Natural killer cell (primary cell): ENCODE results near the gene NAA15. TPM values are rescaled to one million over a fixed set of nuclear protein-coding genes. Genes with fewer than 3 reads are reported as not detected.

Experiments
- ATAC-seq, 3 donors: fragments of 150-1000 bp in 2 of 3; fragments of 200-7000 bp in 1 of 3; cut with Tn5 transposase; 1 replicate in 1 of 3; 2 replicates in 2 of 3; pipeline ENCODE4 v1.10.0; 2021; ENCODE audit warnings: mild to moderate bottlenecking in 2 of 3, moderate library complexity in 2 of 3
- DNase-seq, 2 donors: peaks; one replicate each; pipeline versions ENCODE4 v3.0.0 to v3.0.0-alpha.2; 2013 to 2021; ENCODE audit warnings: mixed read lengths in 1 of 2
- H3K27ac ChIP-seq: one replicate; pipeline ENCODE4 v1.5.1; 2013; ENCODE audit warnings: mild to moderate bottlenecking, low read length
- H3K27me3 ChIP-seq: one replicate; pipeline ENCODE4 v1.6.1; 2013; ENCODE audit warnings: low read length; ENCODE audit not compliant: control insufficient read depth, insufficient read depth
- H3K36me3 ChIP-seq: one replicate; pipeline ENCODE4 v1.6.1; 2013; ENCODE audit warnings: low read length; ENCODE audit not compliant: control insufficient read depth, insufficient read depth
- H3K4me1 ChIP-seq: one replicate; pipeline ENCODE4 v1.6.1; 2013; ENCODE audit warnings: low read length; ENCODE audit not compliant: control insufficient read depth, insufficient read depth
- H3K4me3 ChIP-seq: one replicate; pipeline ENCODE4 v1.5.1; 2013; ENCODE audit warnings: low read length
- H3K9me3 ChIP-seq: one replicate; pipeline ENCODE4 v1.6.1; 2013; ENCODE audit warnings: low read length; ENCODE audit not compliant: control insufficient read depth, insufficient read depth
- H3K27ac Mint-ChIP-seq, 2 donors: one replicate each; pipeline ENCODE4 v1.8.0; 2022; ENCODE audit warnings: mild to moderate bottlenecking in 2 of 2, mixed read lengths in 2 of 2, moderate library complexity in 1 of 2
- H3K27me3 Mint-ChIP-seq, 2 donors: one replicate each; pipeline ENCODE4 v1.8.0; 2022; ENCODE audit warnings: low read depth in 2 of 2, mixed read lengths in 2 of 2
- H3K36me3 Mint-ChIP-seq: one replicate; pipeline ENCODE4 v1.8.0; 2022; ENCODE audit warnings: mixed read lengths
- H3K4me1 Mint-ChIP-seq, 2 donors: one replicate each; pipeline ENCODE4 v1.8.0; 2022; ENCODE audit warnings: mixed read lengths in 2 of 2
- H3K4me3 Mint-ChIP-seq: one replicate; pipeline ENCODE4 v1.8.0; 2022; ENCODE audit warnings: mild to moderate bottlenecking, moderate library complexity, mixed read lengths
- H3K9me3 Mint-ChIP-seq, 2 donors: one replicate each; pipeline ENCODE4 v1.8.0; 2022; ENCODE audit warnings: mixed read lengths in 2 of 2
- WGBS: methylation state at CpG from one replicate; pipeline ENCODE4 v1.1.7; 2013; ENCODE audit warnings: missing lambda C conversion rate; ENCODE audit not compliant: insufficient coverage; 5-methylcytosine and 5-hydroxymethylcytosine counted together
- intact Hi-C: fragments of 100-400 bp; cut with micrococcal nuclease; formaldehyde crosslinking; loops from one replicate; pipeline ENCODE4 v1.14.2; 2022
- total RNA-seq, 4 donors: library from RNA; stranded (reverse); fragments of 120-200 nt in 1 of 4; gene quantifications; one replicate each; pipeline versions ENCODE4 v1.2.3 to v1.2.4, GENCODE V29; 2013 to 2022
- TF ChIP-seq, protein P1 (sequence below): fragments of 200-600 bp; IDR thresholded peaks from one replicate; pipeline ENCODE4 v1.8.0; 2022; ENCODE audit warnings: antibody characterized with exemption

Gene NAA15
- total RNA-seq, 3 donors from 2014 or later (not counting 1 experiment from before 2014, with no cell fraction given) = 56.7 to 66.3 (median 61.9) TPM

DNA sequence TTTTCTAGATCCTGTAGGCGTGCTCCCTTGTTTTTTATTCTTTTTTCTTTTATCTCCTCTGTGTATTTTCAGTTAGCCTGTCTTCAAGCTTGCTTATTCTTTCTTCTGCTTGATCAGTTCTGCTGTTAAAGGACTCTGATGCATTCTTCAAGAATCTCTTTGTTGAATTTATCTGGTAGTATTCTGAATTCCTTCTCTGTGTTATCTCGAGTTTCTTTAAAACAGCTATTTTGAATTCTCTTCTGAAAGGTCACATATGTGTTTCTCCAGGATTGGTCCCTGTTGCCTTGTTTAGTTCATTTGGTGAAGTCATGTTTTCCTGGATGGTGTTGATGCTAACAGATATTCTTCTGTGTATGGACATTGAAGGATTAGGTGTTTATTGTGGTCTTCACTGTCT lies 167.9 kb downstream of the NAA15 start:
- TF ChIP-seq, protein P1, sequence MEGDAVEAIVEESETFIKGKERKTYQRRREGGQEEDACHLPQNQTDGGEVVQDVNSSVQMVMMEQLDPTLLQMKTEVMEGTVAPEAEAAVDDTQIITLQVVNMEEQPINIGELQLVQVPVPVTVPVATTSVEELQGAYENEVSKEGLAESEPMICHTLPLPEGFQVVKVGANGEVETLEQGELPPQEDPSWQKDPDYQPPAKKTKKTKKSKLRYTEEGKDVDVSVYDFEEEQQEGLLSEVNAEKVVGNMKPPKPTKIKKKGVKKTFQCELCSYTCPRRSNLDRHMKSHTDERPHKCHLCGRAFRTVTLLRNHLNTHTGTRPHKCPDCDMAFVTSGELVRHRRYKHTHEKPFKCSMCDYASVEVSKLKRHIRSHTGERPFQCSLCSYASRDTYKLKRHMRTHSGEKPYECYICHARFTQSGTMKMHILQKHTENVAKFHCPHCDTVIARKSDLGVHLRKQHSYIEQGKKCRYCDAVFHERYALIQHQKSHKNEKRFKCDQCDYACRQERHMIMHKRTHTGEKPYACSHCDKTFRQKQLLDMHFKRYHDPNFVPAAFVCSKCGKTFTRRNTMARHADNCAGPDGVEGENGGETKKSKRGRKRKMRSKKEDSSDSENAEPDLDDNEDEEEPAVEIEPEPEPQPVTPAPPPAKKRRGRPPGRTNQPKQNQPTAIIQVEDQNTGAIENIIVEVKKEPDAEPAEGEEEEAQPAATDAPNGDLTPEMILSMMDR = no peak
- H3K9me3 ChIP-seq = peaks cover 4% of the 10 kb centered on the region
- no peak overlapping the region for H3K27ac ChIP-seq
- Mint-ChIP-seq H3K9me3 (peaks cover 2 to 11% of the 10 kb centered on the region in 2 donors), H3K27ac (no peak overlapping the region), H3K27me3 (no peaks in the 10 kb centered on the region), H3K4me1 (peaks cover 39 to 44% of the 10 kb centered on the region in 2 donors), H3K4me3 (no peak overlapping the region), H3K36me3 (peaks cover 26% of the 10 kb centered on the region)
- ATAC-seq (no peak), DNase-seq (no peak)
- intact Hi-C loops = no loop called here
- H3K4me3 ChIP-seq = no peak overlapping the region
- peaks cover 4% of the 10 kb centered on the region for H3K4me1 ChIP-seq
- H3K27me3 ChIP-seq = no peaks in the 10 kb centered on the region
- 92% methylated on average over 2 of the region's 2 CpGs for WGBS
- peaks cover 12% of the 10 kb centered on the region for H3K36me3 ChIP-seq

Other genes starting within 250 kb of the NAA15 start
- gene ELF2, start 124.3 kb upstream of the NAA15 start, total RNA-seq = 100 to 1,000 TPM in 2 of 3 donors, 10 to 100 TPM in 1; 93.7 to 115 (median 114) TPM
- under 1 TPM; 0.35 to 0.78 (median 0.63) TPM for gene MGARP, start 21.3 kb upstream of the NAA15 start, total RNA-seq
- gene NDUFC1, start 972 bp downstream of the NAA15 start, total RNA-seq = 10 to 100 TPM; 14.0 to 15.8 (median 14.3) TPM
- 10 to 100 TPM in 2 of 3 donors, 1 to 10 TPM in 1; 7.8 to 12.9 (median 10.5) TPM for gene RAB33B, start 152.6 kb downstream of the NAA15 start, total RNA-seq